Thymus (tissue), 11 donors: ENCODE data around the gene SALL3. TPM values are rescaled to one million over a fixed set of nuclear protein-coding genes. Genes with fewer than 3 reads are reported as not detected.

Source experiments
- DNase-seq, 9 donors: peaks; one replicate each; pipeline ENCODE4 v3.0.0-alpha.2; 2013; ENCODE audit warnings: low spot score in 9 of 9, low read depth in 6 of 9, missing footprints in 1 of 9
- H3K27ac ChIP-seq, 2 donors: one replicate each; pipeline ENCODE4 v1.5.1; 2013; ENCODE audit warnings: control low read depth in 1 of 2, low read depth in 1 of 2, low read length in 1 of 2, mild to moderate bottlenecking in 1 of 2, moderate library complexity in 1 of 2
- H3K27me3 ChIP-seq, 2 donors: one replicate each; pipeline ENCODE4 v1.5.1; 2013; ENCODE audit warnings: low read length in 1 of 2; ENCODE audit not compliant: control insufficient read depth in 2 of 2, insufficient read depth in 1 of 2
- H3K36me3 ChIP-seq, 2 donors: one replicate each; pipeline ENCODE4 v1.5.1; 2013; ENCODE audit warnings: low read length in 1 of 2, mild to moderate bottlenecking in 1 of 2, moderate library complexity in 1 of 2; ENCODE audit not compliant: control insufficient read depth in 2 of 2, insufficient read depth in 2 of 2
- H3K4me1 ChIP-seq, 2 donors: one replicate each; pipeline ENCODE4 v1.5.1; 2013; ENCODE audit warnings: low read length in 2 of 2; ENCODE audit not compliant: control insufficient read depth in 2 of 2, insufficient read depth in 2 of 2
- H3K4me3 ChIP-seq, 2 donors: one replicate each; pipeline ENCODE4 v1.5.1; 2013; ENCODE audit warnings: low read length in 2 of 2, control low read depth in 1 of 2, mild to moderate bottlenecking in 1 of 2
- H3K9me3 ChIP-seq, 2 donors: one replicate each; pipeline ENCODE4 v1.5.1; 2013; ENCODE audit warnings: low read length in 1 of 2, mild to moderate bottlenecking in 1 of 2; ENCODE audit not compliant: control insufficient read depth in 2 of 2, insufficient read depth in 1 of 2
- WGBS: extraction: QIAGEN DNeasy Blood & Tissue Kit; methylation state at CpG from one replicate; pipeline ENCODE4 v1.1.7; 2013; 5-methylcytosine and 5-hydroxymethylcytosine counted together
- polyA plus RNA-seq: library from polyadenylated mRNA; stranded (reverse); fragments of 200-250 nt; gene quantifications from one replicate; pipeline ENCODE4 v1.2.3, GENCODE V29; 2013
- total RNA-seq: library from RNA; stranded (reverse); fragments of 120-200 nt; gene quantifications from one replicate; pipeline ENCODE4 v1.2.4, GENCODE V29; 2013
- donor health status: healthy.

The SALL3 gene
- total and polyA plus RNA-seq, 2 donors, result under 0.01 to 0.02 TPM

- Histone ChIP-seq H3K36me3 (no peaks in the 10 kb centered on the region), H3K27ac (no peak overlapping the region), H3K9me3 (no peaks in the 10 kb centered on the region), H3K4me1 (no peaks in the 10 kb centered on the region), H3K27me3 (peaks cover 92 to 93% of the 10 kb centered on the region in 2 donors), H3K4me3 (no peak overlapping the region)
- DNase-seq, result no peak
- WGBS, result 13% methylated on average over 4 of the region's 4 CpGs
Observed at GRCh38 chr18:78975699-78976335, 3.8 kb upstream of the SALL3 start.

GRCh38 chr18:78976765-78977636 lies 2.6 kb upstream of the SALL3 start:
- 9% methylated on average over 51 of the region's 51 CpGs for WGBS

GRCh38 chr18:78977637-78978348 lies 1.8 kb upstream of the SALL3 start:
- H3K4me1 ChIP-seq, result no peaks in the 10 kb centered on the region
- WGBS, result 6% methylated on average over 34 of the region's 34 CpGs
- no peaks in the 10 kb centered on the region for H3K36me3 ChIP-seq
- no peak for DNase-seq
- H3K27me3 ChIP-seq, result peaks cover 93 to 96% of the 10 kb centered on the region in 2 donors
- no peaks in the 10 kb centered on the region for H3K9me3 ChIP-seq
- no peak overlapping the region for H3K27ac ChIP-seq
- H3K4me3 ChIP-seq, result no peak overlapping the region

More at GRCh38 chr18:78976765-78977636, 2.6 kb upstream of the SALL3 start:
- Histone ChIP-seq H3K27ac (no peak overlapping the region), H3K36me3 (no peaks in the 10 kb centered on the region), H3K9me3 (no peaks in the 10 kb centered on the region), H3K4me1 (no peaks in the 10 kb centered on the region), H3K4me3 (no peak overlapping the region), H3K27me3 (peaks cover 93 to 97% of the 10 kb centered on the region in 2 donors)
- DNase-seq, result no peak

- Histone ChIP-seq H3K9me3 (no peaks in the 10 kb centered on the region), H3K27ac (no peak overlapping the region), H3K36me3 (no peaks in the 10 kb centered on the region), H3K27me3 (peaks cover 89 to 93% of the 10 kb centered on the region in 2 donors), H3K4me1 (no peaks in the 10 kb centered on the region), H3K4me3 (no peak overlapping the region)
- no peak for DNase-seq
- WGBS, result 3% methylated on average over 80 of the region's 80 CpGs
Observed at GRCh38 chr18:78978349-78979055, 1.1 kb upstream of the SALL3 start.

GRCh38 chr18:78979056-78979729 lies 425 bp upstream of the SALL3 start:
- Histone ChIP-seq H3K9me3 (no peaks in the 10 kb centered on the region), H3K4me3 (peak overlapping the region in 1 of 2 donors; percentile 29), H3K4me1 (no peaks in the 10 kb centered on the region), H3K36me3 (no peaks in the 10 kb centered on the region), H3K27me3 (peaks cover 84 to 93% of the 10 kb centered on the region in 2 donors), H3K27ac (no peak overlapping the region)
- no peak for DNase-seq
- 1% methylated on average over 98 of the region's 98 CpGs for WGBS

- WGBS, result 5% methylated on average over 71 of the region's 71 CpGs
- Histone ChIP-seq H3K9me3 (peaks cover 0 to 1% of the 10 kb centered on the region in 2 donors), H3K36me3 (no peaks in the 10 kb centered on the region), H3K4me3 (no peak overlapping the region), H3K27me3 (peaks cover 76 to 93% of the 10 kb centered on the region in 2 donors), H3K27ac (no peak overlapping the region), H3K4me1 (no peaks in the 10 kb centered on the region)
- no peak for DNase-seq
Observed at GRCh38 chr18:78980279-78980771, 707 bp downstream of the SALL3 start.

- no peaks in the 10 kb centered on the region for H3K4me1 ChIP-seq
- H3K27me3 ChIP-seq, result peaks cover 74 to 93% of the 10 kb centered on the region in 2 donors
- H3K36me3 ChIP-seq, result no peaks in the 10 kb centered on the region
- DNase-seq, result no peak
- H3K4me3 ChIP-seq, result no peak overlapping the region
- no peak overlapping the region for H3K27ac ChIP-seq
- 4% methylated on average over 68 of the region's 68 CpGs for WGBS
- H3K9me3 ChIP-seq, result peaks cover 0 to 3% of the 10 kb centered on the region in 2 donors
Observed at GRCh38 chr18:78980777-78981380, 1.3 kb downstream of the SALL3 start.

- Histone ChIP-seq H3K27ac (no peak overlapping the region), H3K27me3 (peaks cover 75 to 93% of the 10 kb centered on the region in 2 donors), H3K36me3 (no peaks in the 10 kb centered on the region), H3K9me3 (peaks cover 0 to 3% of the 10 kb centered on the region in 2 donors), H3K4me1 (no peaks in the 10 kb centered on the region), H3K4me3 (no peak overlapping the region)
- no peak for DNase-seq
- WGBS, result 12% methylated on average over 13 of the region's 13 CpGs
Observed at GRCh38 chr18:78981394-78981831, 1.8 kb downstream of the SALL3 start.
